ENCODE data around the gene S1PR2.
"Not testable (repeated sequence)": the region's sequence is repeated elsewhere in the genome, so short reads cannot be mapped to it uniquely, and the experiment has no call there.

Gene S1PR2

DNA sequence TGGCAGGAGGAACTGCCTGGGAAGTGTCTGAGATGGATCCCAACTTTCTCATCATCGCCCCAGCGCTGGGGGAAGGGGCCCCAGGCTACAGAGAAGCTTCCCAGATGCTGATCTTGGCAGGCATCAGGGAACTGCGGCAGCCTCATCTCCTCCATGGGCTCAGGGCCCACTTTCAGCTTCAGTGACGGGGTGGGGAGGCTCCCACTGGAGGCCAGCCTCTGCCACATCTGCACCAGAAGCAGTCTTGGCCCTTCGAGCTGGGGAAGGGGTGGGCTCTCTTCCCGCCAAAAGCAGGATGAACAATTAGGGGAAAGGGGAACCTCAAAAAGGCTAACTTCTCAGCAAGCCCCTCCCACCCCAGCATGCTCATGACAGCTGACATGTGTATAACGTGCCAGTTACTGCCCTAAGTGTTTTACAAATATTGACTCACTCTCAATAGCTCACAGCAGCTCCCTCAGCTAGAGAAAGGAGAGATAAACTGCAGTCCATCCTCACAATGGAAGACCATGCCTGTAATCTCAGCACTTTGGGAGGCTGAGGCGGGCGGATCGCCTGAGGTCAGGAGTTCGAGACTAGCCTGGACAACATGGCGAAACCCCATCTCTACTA, 7.1 kb upstream of the S1PR2 start:
- no peak overlapping the region for H3K4me3 ChIP-seq (ENCODE audit: low read length)
- TF ChIP-seq ZNF274 (IDR thresholded peaks at IDR 0.05; ENCODE audit: low read depth, low read length): no peak

DNA sequence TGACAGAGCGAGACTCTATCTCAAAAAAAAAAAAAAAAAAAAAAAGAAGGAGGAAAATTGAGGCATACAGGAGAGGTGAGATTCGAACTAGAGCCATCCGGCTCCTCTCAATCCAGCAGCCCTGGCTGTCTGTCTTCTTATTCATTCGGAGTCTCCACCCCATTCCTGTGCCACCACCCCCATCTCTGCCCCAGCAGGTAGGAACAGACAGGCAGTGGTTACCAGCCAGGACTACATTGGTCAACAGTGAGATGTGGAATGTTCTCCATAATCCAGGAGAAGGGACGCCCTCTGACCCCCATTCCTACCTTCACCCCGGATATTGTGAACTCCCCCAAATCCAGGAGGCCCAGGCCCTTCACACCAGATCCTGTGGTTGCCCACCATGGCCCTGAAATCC, 6.6 kb upstream of the S1PR2 start:
- no peak overlapping the region for H3K4me3 ChIP-seq (ENCODE audit: low read length)
- TF ChIP-seq ZNF274 (IDR thresholded peaks at IDR 0.05; ENCODE audit: low read depth, low read length): no peak

DNA sequence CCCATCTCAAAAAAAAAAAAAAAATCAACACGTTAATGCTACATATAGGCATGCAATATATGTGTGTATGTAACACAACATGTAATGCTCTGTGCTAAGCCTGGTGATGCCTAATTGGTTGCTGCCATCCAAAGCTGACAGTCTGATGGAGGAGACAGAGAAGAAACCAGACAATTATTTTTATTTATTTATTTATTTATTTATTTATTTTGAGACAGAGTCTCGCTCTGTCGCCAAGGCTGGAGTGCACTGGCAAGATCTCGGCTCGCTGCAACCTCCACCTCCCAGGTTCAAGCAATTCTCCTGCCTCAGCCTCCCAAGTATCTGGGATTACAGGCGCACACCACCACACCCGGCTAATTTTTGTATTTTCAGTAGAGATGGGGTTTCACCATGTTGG, 4.3 kb upstream of the S1PR2 start:
- not testable (repeated sequence) for H3K4me3 ChIP-seq (ENCODE audit: low read length)

DNA sequence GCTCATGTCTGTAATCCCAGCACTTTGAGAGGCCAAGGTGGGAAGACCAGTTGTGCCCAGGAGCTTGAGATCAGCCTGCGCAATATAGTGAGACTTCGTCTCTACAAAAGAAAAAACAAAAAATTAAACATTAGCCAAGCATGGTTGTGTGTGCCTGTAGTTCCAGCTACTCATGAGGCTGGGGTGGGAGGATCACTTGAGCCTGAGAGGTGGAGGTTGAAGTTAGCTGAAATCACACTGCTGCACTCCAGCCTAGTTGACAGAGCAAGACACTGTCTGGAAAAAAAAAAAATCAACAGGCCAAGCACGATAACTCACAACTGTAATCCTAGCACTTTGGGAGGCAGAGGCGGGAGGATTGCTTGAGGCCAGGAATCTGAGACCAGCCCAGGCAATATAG, 3.9 kb upstream of the S1PR2 start:
- no peak overlapping the region for H3K4me3 ChIP-seq (ENCODE audit: low read length)
- no peak for TF ChIP-seq ZNF274 (IDR thresholded peaks at IDR 0.05; ENCODE audit: low read depth, low read length)

DNA sequence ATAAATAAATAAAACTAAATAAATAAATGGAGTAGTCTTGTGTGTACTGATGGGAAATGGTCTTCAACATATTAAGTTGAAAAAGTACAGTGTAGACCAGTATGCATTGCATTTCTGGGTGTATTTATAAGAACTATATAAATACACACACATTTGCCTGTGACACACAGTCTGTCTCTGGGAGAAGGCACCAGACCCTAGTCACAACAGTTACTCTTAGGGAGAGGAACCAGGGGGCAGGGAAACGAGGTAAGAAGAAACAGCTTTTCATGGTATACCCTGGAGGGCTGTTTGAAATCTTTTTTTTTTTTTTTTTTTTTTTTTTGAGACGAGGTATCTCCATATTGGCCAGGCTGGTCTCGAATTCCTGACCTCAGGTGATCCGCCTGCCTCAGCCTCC, 2.8 kb upstream of the S1PR2 start:
- no peak for TF ChIP-seq ZNF274 (IDR thresholded peaks at IDR 0.05; ENCODE audit: low read depth, low read length)
- no peak overlapping the region for H3K4me3 ChIP-seq (ENCODE audit: low read length)

DNA sequence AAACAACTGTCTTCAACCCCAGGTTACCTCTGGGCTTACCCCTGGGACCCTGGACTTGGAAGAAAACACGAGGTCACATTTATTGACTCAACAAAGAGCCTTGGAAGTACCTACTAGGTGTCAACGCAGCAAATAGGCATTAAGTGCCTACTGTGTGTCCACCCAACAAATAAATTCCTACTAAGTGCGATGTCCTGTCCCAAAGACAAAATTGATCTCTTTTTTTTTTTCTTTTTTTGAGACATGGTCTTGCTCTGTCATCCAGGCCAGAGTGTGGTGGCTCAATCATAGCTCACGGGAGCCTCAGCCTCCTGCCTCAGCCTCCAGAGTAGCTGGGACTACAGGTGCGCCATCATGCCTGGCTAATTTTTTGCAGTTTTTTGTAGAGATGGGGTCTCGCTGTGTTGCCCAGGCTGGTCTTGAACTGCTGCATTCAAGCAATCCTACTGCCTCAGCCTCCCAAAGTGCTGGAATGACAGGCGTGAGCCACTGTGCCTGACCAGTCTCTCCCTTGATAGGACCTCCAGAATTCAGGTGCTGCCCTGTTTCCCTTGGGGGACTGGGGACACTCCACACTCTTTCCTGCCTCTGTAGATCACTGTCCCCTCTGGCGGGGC, 589 bp upstream of the S1PR2 start:
- H3K4me3 ChIP-seq (ENCODE audit: low read length): peak overlapping the region; percentile 21; the same call in 1 of the 2 replicates
- TF ChIP-seq ZNF274 (IDR thresholded peaks at IDR 0.05; ENCODE audit: low read depth, low read length): no peak

DNA sequence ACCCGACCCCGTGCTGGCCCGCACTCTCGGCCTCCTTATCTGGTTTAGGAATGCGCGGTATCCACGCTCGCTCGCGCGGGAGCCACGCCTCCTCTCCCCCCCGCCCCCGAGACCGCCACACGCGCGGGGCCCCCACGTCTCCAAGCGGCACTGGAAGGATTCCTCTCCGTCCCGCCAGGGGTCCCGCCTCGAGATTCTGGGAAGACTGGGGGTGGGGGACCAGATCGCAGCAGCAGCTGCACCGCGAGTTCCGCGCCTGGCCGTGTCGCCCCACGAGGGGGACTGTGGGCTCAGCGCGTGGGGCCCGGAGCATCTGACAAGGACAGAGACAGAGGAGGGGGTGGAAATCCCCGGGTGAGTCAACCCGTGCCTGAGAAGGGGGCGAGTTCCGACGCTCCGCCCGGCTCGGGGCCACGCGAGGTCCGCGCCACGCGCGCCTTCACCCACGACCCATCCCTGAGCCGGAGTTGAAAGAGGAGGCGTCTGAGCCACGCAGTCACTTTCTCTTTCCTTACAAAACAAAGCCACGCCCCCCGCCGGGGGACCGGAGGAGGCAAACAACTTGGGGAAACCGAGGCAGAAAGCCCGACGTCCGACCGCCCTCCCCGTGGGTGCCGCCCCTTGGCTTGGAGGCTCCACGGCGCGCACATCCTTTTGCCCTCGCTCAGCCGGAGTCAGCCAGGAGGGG, 814 bp downstream of the S1PR2 start:
- TF ChIP-seq ZNF274 (IDR thresholded peaks at IDR 0.05; ENCODE audit: low read depth, low read length): no peak
- H3K4me3 ChIP-seq (ENCODE audit: low read length): peak overlapping the region; percentile 85

DNA sequence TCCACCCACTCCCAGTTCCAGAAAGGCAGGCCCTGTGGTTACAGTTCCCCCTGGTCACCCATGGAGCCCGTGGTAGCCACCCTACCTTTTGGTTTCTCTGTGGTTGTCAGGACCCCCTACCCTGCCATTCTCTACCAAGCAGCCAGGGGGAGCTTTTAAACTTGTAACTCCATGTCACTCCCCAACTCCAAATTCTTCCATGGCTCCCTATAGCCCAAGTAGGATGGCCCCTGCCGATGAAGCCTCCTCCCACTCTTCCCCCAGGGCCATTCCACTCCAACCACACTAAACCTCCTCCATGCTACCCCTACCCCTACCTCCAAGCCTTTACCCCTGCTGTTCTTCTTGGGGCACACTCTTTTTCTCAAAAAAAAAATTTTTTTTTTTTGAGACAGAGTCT, 2.2 kb downstream of the S1PR2 start:
- H3K4me3 ChIP-seq (ENCODE audit: low read length): no peak overlapping the region; the same call in 1 of the 2 replicates
- TF ChIP-seq ZNF274 (IDR thresholded peaks at IDR 0.05; ENCODE audit: low read depth, low read length): no peak

DNA sequence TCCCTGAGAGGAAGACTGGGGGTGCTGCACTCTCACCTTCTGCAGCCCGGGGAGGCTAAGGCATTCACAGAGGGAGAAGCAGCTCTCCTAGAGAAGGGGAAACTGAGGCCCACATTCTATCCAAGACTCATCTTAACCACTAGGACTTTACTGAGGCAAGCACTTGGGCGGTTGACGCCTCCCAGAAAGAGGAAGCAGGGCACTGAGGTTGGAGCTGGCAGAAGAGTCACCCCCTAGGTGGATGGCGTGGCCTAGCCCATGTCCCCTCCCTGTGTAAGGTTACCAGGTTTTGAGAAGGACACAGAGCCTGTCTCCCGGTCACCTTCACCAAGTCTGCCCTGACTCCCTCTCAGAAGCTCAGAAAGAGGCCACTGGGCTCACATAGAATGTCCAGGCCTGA, 2.7 kb downstream of the S1PR2 start:
- H3K4me3 ChIP-seq (ENCODE audit: low read length): no peak overlapping the region
- TF ChIP-seq ZNF274 (IDR thresholded peaks at IDR 0.05; ENCODE audit: low read depth, low read length): no peak

DNA sequence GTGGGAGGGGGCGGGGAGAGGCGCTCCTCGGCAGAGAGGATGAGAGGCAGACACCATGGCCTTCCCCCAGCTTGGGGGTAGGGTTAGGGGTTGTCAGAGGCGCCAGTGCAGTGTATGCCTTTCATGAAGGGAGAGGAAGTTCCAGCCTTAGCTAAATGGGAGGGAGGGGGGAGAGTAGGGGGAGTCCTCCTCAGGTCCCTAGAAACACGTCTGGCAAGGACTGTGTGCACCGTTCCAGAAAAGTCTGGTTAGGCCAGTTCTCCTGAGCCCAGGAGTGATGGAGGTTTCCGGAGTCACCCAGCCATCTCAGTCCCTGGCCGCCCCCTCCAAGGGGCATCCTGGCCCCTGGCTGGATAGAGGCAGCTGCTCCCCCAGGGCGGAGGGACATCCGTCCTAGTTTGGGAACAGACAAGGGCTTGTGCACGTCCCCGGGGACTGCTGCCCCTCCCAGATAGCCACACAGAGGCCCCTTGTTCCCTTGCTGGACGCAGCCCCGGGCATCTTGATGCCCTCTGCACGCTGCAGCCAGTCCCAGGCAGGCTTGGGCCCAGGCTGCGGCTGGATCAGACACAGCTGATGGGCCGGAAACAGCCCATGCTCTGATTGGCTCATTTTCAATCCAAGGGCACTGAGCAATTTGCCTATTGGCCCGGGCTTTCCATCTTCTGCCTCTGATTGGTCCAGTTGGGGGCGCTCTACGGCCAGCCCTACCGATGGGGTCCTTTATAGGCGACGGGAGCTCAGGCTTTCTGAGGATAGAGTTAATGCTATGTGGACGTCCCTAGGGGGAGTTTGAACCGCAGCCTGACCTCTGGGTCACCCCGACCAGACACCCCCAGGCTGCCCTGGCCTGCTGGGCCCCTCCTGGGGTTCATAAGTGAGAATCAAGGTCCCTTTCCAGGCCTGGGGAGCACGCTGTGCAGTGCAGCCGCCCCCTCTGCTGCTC, 3.8 kb downstream of the S1PR2 start:
- H3K4me3 ChIP-seq (ENCODE audit: low read length): no peak overlapping the region
- no peak for TF ChIP-seq ZNF274 (IDR thresholded peaks at IDR 0.05; ENCODE audit: low read depth, low read length)

DNA sequence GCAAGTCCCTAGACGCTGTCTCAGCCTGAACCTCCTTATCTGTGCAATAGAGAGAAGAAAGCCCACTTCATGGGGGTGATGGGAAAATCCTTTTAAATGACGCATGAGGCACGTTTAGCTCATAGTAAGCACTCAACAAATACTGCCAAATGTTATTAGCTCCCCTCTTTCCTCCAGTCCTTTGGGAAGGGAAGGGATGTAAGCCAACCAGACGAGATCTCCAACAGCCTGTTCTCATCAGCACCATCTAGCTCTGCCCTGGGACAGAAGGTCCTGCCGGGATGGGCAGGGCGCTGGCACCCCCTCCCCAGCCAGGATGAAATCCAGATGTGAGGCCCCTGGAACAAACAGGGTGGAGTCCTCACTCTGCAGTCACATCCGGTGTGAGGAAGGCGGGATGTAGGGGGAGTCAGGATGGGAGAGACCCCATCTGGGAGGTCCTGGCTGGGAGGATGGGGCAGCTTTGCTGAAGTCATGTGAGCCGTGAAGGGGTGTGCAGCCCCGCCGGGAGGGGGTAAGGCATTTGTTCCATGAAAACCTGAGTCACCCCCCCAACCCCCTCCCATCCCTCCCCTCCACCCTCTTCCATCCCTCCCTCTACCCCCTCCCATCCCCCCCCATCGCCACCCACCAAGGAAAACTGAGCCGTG, 4.6 kb downstream of the S1PR2 start:
- TF ChIP-seq ZNF274 (IDR thresholded peaks at IDR 0.05; ENCODE audit: low read depth, low read length): no peak
- no peak overlapping the region for H3K4me3 ChIP-seq (ENCODE audit: low read length)

DNA sequence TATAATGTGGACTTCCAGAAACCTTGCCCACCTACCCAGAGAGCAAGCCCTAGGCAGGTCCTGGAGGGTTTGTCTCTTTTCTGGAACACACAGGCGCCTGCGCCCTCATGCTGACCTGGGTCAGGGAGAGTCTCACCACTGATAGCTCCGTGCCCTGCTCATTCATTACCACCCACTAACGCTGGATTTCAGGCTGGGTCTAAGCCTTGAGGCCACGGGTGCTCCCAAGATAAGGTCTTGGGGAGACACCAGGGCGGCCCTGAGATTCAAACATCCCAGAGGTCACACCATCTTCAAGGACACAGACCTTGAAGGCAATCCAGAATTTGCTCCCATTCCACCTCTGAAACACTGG, 5.1 kb downstream of the S1PR2 start:
- no peak for TF ChIP-seq ZNF274 (IDR thresholded peaks at IDR 0.05; ENCODE audit: low read depth, low read length)
- H3K4me3 ChIP-seq (ENCODE audit: low read length): no peak overlapping the region

DNA sequence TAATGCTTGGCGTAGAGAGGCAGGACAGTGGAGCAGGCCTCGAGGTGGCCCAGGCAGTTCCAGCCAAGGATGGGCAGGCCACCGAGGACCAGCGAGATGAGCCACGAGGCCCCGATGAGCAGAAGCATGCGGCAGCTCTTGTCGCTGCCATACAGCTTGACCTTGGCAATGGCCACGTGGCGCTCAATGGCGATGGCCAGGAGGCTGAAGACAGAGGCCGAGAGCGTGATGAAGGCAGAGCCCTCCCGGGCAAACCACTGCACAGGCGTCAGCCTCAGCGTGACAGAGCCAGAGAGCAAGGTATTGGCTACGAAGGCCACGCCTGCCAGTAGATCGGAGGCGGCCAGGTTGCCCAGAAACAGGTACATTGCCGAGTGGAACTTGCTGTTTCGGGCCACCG, 6.8 kb downstream of the S1PR2 start:
- no peak for TF ChIP-seq ZNF274 (IDR thresholded peaks at IDR 0.05; ENCODE audit: low read depth, low read length)

More for the DNA sequence above, 6.8 kb downstream of the S1PR2 start:
- H3K4me3 ChIP-seq (ENCODE audit: low read length): no peak overlapping the region

Data from GM08714 (cell line).